GM12878 (cell line): ENCODE results near the gene UBTF. TPM values are rescaled to one million over a fixed set of nuclear protein-coding genes. Genes with fewer than 3 reads are reported as not detected.
A peak's percentile ranks its signal among the peaks of the same experiment; 100 is the strongest.

Source experiments
- ATAC-seq: fragments of 200-7000 bp; cut with Tn5 transposase; 3 replicates; pipeline ENCODE4 v1.9.1; 2020; ENCODE audit warnings: mild to moderate bottlenecking, moderate library complexity
- BruUV-seq: library from RNA; stranded (reverse); fragments of 400-500 nt; replicated peaks from 2 replicates; lab custom pipeline; 2021; lab: Mats Ljungman, UMichigan
- CTCF ChIA-PET: fragments of 300-600 bp; sonication (Branson Sonifier 250); formaldehyde crosslinking; extraction: SDS; loops from one replicate; lab custom pipeline; 2021; ENCODE audit warnings: inconsistent platforms; lab: Yijun Ruan, JAX
- POLR2A ChIA-PET: fragments of 350-600 bp; formaldehyde crosslinking; extraction: SDS; loops from one replicate; lab custom pipeline; 2021; ENCODE audit warnings: inconsistent platforms; lab: Charles Lee
- RAD21 ChIA-PET: fragments of 300-600 bp; sonication (Branson Sonifier 250); formaldehyde crosslinking; loops from one replicate; lab custom pipeline; 2023; ENCODE audit warnings: antibody characterized with exemption; ENCODE audit not compliant: unreplicated experiment; lab: Charles Lee
- SMC1A ChIA-PET: fragments of 300-600 bp; sonication (Branson Sonifier 250); formaldehyde crosslinking; loops from one replicate; lab custom pipeline; 2023; ENCODE audit not compliant: unreplicated experiment, uncharacterized antibody; lab: Charles Lee
- DNase-seq: peaks from one replicate; pipeline ENCODE4 v3.0.0-alpha.2; 2011; ENCODE audit warnings: low read depth, low spot score
- FAIRE-seq: peaks from 3 replicates; lab custom pipeline; 2011; peaks lifted over from hg19 to GRCh38; lab: Jason Lieb, UNC
- H2AFZ ChIP-seq: 2 replicates; pipeline ENCODE4 v1.6.0; 2011; ENCODE audit warnings: low read depth, low read length, control low read depth; ENCODE audit not compliant: control insufficient read depth
- H3K27ac ChIP-seq: 2 replicates; pipeline ENCODE4 v1.5.1; 2011; ENCODE audit warnings: control low read depth; ENCODE audit not compliant: control insufficient read depth, insufficient read depth
- H3K27me3 ChIP-seq, 2 experiments: replicated peaks in 1 of 2; 2 replicates each; pipeline versions ENCODE4 v1.6.0 to v1.6.1; 2011; ENCODE audit warnings: low read length in 1 of 2; ENCODE audit not compliant: control insufficient read depth in 2 of 2, insufficient read depth in 2 of 2
- H3K36me3 ChIP-seq, 2 experiments: 2 replicates each; pipeline ENCODE4 v1.5.1; 2011; ENCODE audit warnings: low read length in 1 of 2; ENCODE audit not compliant: control insufficient read depth in 2 of 2, insufficient read depth in 2 of 2
- H3K4me1 ChIP-seq: 2 replicates; pipeline ENCODE4 v1.6.1; 2011; ENCODE audit warnings: mild to moderate bottlenecking, low read length, moderate library complexity, mixed read lengths; ENCODE audit not compliant: control insufficient read depth, insufficient read depth
- H3K4me2 ChIP-seq: 2 replicates; pipeline ENCODE4 v1.6.0; 2011; ENCODE audit warnings: control low read depth; ENCODE audit not compliant: control insufficient read depth, insufficient read depth
- H3K4me3 ChIP-seq: fragments of 200-600 bp; sonication (generic); 2 replicates; pipeline ENCODE4 v1.5.1; 2016
- H3K79me2 ChIP-seq: 2 replicates; pipeline ENCODE4 v1.6.0; 2011; ENCODE audit warnings: low read length; ENCODE audit not compliant: control insufficient read depth, insufficient read depth
- H3K9ac ChIP-seq: 2 replicates; pipeline ENCODE4 v1.8.0; 2011; ENCODE audit warnings: low read length, control low read depth, mixed read lengths; ENCODE audit not compliant: control insufficient read depth, insufficient read depth
- H3K9me3 ChIP-seq: replicated peaks from 3 replicates; pipeline ENCODE4 v1.5.1; 2011; ENCODE audit warnings: mild to moderate bottlenecking, low read length; ENCODE audit not compliant: control insufficient read depth, insufficient read depth
- H4K20me1 ChIP-seq: 2 replicates; pipeline ENCODE4 v1.6.0; 2011; ENCODE audit not compliant: control insufficient read depth, insufficient read depth
- BACH1 ChIP-seq: fragments of 450-650 bp; IDR thresholded peaks from 2 replicates; pipeline ENCODE4 v1.6.1; 2017; ENCODE audit warnings: mild to moderate bottlenecking, borderline replicate concordance
- EED ChIP-seq: sonication (generic); IDR thresholded peaks from 2 replicates; pipeline ENCODE4 v1.6.1; 2016; ENCODE audit warnings: antibody characterized with exemption, low read depth
- IKZF1 ChIP-seq: fragments of 450-650 bp; conservative IDR thresholded peaks from 2 replicates; pipeline ENCODE4 v1.6.1; 2017; ENCODE audit warnings: antibody characterized with exemption, mild to moderate bottlenecking
- MEF2A ChIP-seq: IDR thresholded peaks from 2 replicates; pipeline ENCODE4 v1.6.1; 2011; ENCODE audit warnings: low read depth, mild to moderate bottlenecking, low read length, moderate library complexity; ENCODE audit not compliant: insufficient read depth
- NR2C1 ChIP-seq: fragments of 450-650 bp; IDR thresholded peaks from 2 replicates; pipeline ENCODE4 v1.6.1; 2017; ENCODE audit warnings: antibody characterized with exemption, mild to moderate bottlenecking, moderate library complexity
- POLR2A ChIP-seq: IDR thresholded peaks from 2 replicates; pipeline ENCODE4 v1.6.1; 2011; ENCODE audit warnings: low read depth, mild to moderate bottlenecking, low read length
- POLR2AphosphoS2 ChIP-seq: IDR thresholded peaks from 2 replicates; pipeline ENCODE4 v1.6.1; 2011; ENCODE audit warnings: low read depth, mild to moderate bottlenecking, low read length, improper control_type of control experiment, moderate library complexity
- POLR2AphosphoS5 ChIP-seq: IDR thresholded peaks from 2 replicates; pipeline ENCODE4 v1.6.1; 2011; ENCODE audit warnings: mild to moderate bottlenecking, low read length, inconsistent platforms
- RCOR1 ChIP-seq: conservative IDR thresholded peaks from 2 replicates; pipeline ENCODE4 v1.6.1; 2012; ENCODE audit warnings: low read depth, low read length, improper control_type of control experiment
- STAT1 ChIP-seq: fragments of 450-650 bp; conservative IDR thresholded peaks from 2 replicates; pipeline ENCODE4 v1.6.1; 2014; ENCODE audit warnings: antibody characterized with exemption, mild to moderate bottlenecking
- STAT3 ChIP-seq: IDR thresholded peaks from 2 replicates; pipeline ENCODE4 v1.6.1; 2011; ENCODE audit warnings: low read depth, low read length, improper control_type of control experiment
- YBX1 ChIP-seq: fragments of 450-650 bp; IDR thresholded peaks from 2 replicates; pipeline ENCODE4 v1.6.1; 2016; ENCODE audit warnings: antibody characterized with exemption
- ZNF207 ChIP-seq: fragments of 450-650 bp; IDR thresholded peaks from 2 replicates; pipeline ENCODE4 v1.6.1; 2014; ENCODE audit warnings: antibody characterized with exemption, mild to moderate bottlenecking, borderline replicate concordance
- WGBS: methylation state at CpG from one replicate; pipeline ENCODE4 v1.1.6; 2016; ENCODE audit warnings: low lambda C conversion rate; ENCODE audit not compliant: insufficient replicate concordance, insufficient coverage; ENCODE audit errors: missing lambda C conversion rate; 5-methylcytosine and 5-hydroxymethylcytosine counted together
- in situ Hi-C: fragments of 300-500 bp; cut with MboI; formaldehyde crosslinking; loops from 9 replicates; pipeline ENCODE4 v1.14.3; 2018; ENCODE audit warnings: mixed read lengths
- intact Hi-C: fragments of 100-400 bp; cut with micrococcal nuclease; formaldehyde crosslinking; loops from one replicate; pipeline ENCODE4 v1.14.2; 2022; ENCODE audit not compliant: unreplicated experiment
- polyA plus RNA-seq, 11 experiments: library from polyadenylated mRNA; depleted of rRNA in 4 of 11; unstranded in 6 of 11; stranded (reverse) in 5 of 11; fragments of >200 nt; fragmentation: Nextera tagmentation in 4 of 11; fragmentation: Illumina TruSeq in 1 of 11; extraction: Ambion mirVana in 4 of 11; extraction: Trizol in 1 of 11; gene quantifications; 1 replicate in 1 of 11; 2 replicates in 10 of 11; pipeline versions ENCODE4 v1.2.1 to v1.2.3, GENCODE V29; 2011 to 2016; ENCODE audit warnings: inconsistent platforms in 2 of 11, missing spikeins in 2 of 11, low read depth in 1 of 11
- total RNA-seq, 4 experiments: library from RNA; depleted of rRNA in 3 of 4; stranded (reverse); fragments of >200 nt in 3 of 4; fragmentation: Illumina TruSeq in 1 of 4; extraction: Trizol in 1 of 4; gene quantifications; 2 replicates each; pipeline versions ENCODE4 v1.2.1 to v1.2.3, GENCODE V29; 2013 to 2021
- TF ChIP-seq, protein P1 (sequence below): fragments of 450-650 bp; IDR thresholded peaks from 2 replicates; pipeline ENCODE4 v1.6.1; 2016; ENCODE audit warnings: mild to moderate bottlenecking
- TF ChIP-seq, protein P2 (sequence below): IDR thresholded peaks from 2 replicates; pipeline ENCODE4 v1.6.1; 2011; ENCODE audit warnings: borderline replicate concordance, low read depth, mild to moderate bottlenecking, moderate library complexity, mixed read lengths, low read length; ENCODE audit not compliant: insufficient read depth; ENCODE audit errors: extremely low read length
- TF ChIP-seq, protein P3 (sequence below): fragments of 450-650 bp; IDR thresholded peaks from 2 replicates; pipeline ENCODE4 v1.6.1; 2017; ENCODE audit warnings: mild to moderate bottlenecking, low read depth, inconsistent platforms; ENCODE audit not compliant: poor library complexity, severe bottlenecking
- TF ChIP-seq, protein P4 (sequence below): fragments of 450-650 bp; IDR thresholded peaks from 2 replicates; pipeline ENCODE4 v1.6.1; 2017; ENCODE audit warnings: mild to moderate bottlenecking

UBTF gene
- total and polyA plus RNA-seq, 10 of the 15 experiments (the other 5 are each of a cell fraction or from before 2014, with no cell fraction given) = 2.2 to 124 (median 79.6) TPM

DNA sequence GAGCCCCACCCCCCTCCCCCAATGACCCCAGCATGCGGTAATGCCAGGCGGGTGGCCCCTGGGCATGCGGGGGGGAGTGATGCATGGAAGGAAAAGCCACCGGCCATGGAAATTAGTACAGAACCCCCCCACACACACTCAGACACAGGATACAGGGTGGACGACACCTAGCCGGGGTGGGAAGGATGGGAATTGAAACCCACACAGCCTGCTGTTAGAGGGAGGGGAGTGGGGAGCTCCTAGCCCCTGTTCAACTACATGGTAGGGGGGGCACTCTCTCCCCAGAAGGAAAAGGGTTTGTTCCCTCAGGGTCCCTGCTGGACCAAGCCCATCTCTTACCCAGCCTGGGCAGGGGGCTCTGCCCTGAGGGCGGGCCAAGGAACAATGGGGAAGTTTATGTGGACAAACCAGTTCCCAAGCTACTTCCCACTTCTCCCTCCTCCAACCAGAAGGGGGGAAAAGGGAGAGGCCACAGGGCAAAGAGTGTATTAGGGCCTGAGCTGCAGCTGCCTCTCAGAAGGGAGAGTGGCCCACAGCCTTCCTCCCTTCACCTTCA is 27.5 kb downstream of the UBTF start:
- Histone ChIP-seq H3K79me2 (peaks cover 17% of the 10 kb centered on the region), H3K4me2 (no peak overlapping the region), H2AFZ (no peak overlapping the region), H3K4me3 (no peak overlapping the region), H3K27ac (no peak overlapping the region), H3K9me3 (no peaks in the 10 kb centered on the region), H3K4me1 (peaks cover 4% of the 10 kb centered on the region), H3K9ac (no peak overlapping the region), H3K27me3 (no peaks in the 10 kb centered on the region), H4K20me1 (no peaks in the 10 kb centered on the region), H3K36me3 (peaks cover 21 to 23% of the 10 kb centered on the region in 2 experiments)
- intact Hi-C loops = no loop called here
- ChIA-PET SMC1A (no interaction called here), RAD21 (no interaction called here), CTCF (interaction anchor here (1.2 kb wide), 1 partner anchor 12 kb away, joined by 4 read pairs; no protein-coding TSS in a partner anchor), POLR2A (no interaction called here)
- DNase-seq (no peak), FAIRE-seq (no peak), ATAC-seq (no peak)
- TF ChIP-seq, protein P1, sequence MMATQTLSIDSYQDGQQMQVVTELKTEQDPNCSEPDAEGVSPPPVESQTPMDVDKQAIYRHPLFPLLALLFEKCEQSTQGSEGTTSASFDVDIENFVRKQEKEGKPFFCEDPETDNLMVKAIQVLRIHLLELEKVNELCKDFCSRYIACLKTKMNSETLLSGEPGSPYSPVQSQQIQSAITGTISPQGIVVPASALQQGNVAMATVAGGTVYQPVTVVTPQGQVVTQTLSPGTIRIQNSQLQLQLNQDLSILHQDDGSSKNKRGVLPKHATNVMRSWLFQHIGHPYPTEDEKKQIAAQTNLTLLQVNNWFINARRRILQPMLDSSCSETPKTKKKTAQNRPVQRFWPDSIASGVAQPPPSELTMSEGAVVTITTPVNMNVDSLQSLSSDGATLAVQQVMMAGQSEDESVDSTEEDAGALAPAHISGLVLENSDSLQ = no peak
- TF ChIP-seq BACH1 = no peak
- no peak for TF ChIP-seq POLR2AphosphoS2
- TF ChIP-seq STAT3 = no peak
- no peak for TF ChIP-seq STAT1
- no peak for TF ChIP-seq IKZF1
- no peak for TF ChIP-seq YBX1
- no peak for TF ChIP-seq ZNF207
- no peak for TF ChIP-seq MEF2A
- TF ChIP-seq, protein P2, sequence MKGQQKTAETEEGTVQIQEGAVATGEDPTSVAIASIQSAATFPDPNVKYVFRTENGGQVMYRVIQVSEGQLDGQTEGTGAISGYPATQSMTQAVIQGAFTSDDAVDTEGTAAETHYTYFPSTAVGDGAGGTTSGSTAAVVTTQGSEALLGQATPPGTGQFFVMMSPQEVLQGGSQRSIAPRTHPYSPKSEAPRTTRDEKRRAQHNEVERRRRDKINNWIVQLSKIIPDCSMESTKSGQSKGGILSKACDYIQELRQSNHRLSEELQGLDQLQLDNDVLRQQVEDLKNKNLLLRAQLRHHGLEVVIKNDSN = no peak
- TF ChIP-seq NR2C1 = no peak
- TF ChIP-seq POLR2A = peak; percentile 29
- TF ChIP-seq POLR2AphosphoS5 = peak; percentile 16; the same call in 1 of the 2 replicates
- TF ChIP-seq RCOR1 = no peak
- TF ChIP-seq, protein P3, sequence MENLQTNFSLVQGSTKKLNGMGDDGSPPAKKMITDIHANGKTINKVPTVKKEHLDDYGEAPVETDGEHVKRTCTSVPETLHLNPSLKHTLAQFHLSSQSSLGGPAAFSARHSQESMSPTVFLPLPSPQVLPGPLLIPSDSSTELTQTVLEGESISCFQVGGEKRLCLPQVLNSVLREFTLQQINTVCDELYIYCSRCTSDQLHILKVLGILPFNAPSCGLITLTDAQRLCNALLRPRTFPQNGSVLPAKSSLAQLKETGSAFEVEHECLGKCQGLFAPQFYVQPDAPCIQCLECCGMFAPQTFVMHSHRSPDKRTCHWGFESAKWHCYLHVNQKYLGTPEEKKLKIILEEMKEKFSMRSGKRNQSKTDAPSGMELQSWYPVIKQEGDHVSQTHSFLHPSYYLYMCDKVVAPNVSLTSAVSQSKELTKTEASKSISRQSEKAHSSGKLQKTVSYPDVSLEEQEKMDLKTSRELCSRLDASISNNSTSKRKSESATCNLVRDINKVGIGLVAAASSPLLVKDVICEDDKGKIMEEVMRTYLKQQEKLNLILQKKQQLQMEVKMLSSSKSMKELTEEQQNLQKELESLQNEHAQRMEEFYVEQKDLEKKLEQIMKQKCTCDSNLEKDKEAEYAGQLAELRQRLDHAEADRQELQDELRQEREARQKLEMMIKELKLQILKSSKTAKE = no peak
- no peak for TF ChIP-seq EED
- TF ChIP-seq, protein P4, sequence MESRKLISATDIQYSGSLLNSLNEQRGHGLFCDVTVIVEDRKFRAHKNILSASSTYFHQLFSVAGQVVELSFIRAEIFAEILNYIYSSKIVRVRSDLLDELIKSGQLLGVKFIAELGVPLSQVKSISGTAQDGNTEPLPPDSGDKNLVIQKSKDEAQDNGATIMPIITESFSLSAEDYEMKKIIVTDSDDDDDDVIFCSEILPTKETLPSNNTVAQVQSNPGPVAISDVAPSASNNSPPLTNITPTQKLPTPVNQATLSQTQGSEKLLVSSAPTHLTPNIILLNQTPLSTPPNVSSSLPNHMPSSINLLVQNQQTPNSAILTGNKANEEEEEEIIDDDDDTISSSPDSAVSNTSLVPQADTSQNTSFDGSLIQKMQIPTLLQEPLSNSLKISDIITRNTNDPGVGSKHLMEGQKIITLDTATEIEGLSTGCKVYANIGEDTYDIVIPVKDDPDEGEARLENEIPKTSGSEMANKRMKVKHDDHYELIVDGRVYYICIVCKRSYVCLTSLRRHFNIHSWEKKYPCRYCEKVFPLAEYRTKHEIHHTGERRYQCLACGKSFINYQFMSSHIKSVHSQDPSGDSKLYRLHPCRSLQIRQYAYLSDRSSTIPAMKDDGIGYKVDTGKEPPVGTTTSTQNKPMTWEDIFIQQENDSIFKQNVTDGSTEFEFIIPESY = no peak
- in situ Hi-C loops = no loop called here
- BruUV-seq = no TSS peak
- 91% methylated on average over 7 of the region's 7 CpGs for WGBS
